AG09309 (cell line): ENCODE results near the gene TMUB1.

Experiments
- DNase-seq: peaks from one replicate; pipeline ENCODE4 v3.0.0-alpha.2; 2010; ENCODE audit warnings: low read depth
- H3K4me3 ChIP-seq: 2 replicates; pipeline ENCODE4 v1.5.1; 2011; ENCODE audit warnings: mild to moderate bottlenecking, low read depth, low read length, moderate library complexity; ENCODE audit not compliant: control insufficient read depth
- TF ChIP-seq, protein P1 (sequence below): IDR thresholded peaks from 2 replicates; pipeline ENCODE4 v1.5.1; 2011; ENCODE audit warnings: mild to moderate bottlenecking, low read depth, low read length, inconsistent platforms; ENCODE audit not compliant: insufficient read depth, control insufficient read depth; ENCODE audit errors: missing control alignments

Gene TMUB1

DNA sequence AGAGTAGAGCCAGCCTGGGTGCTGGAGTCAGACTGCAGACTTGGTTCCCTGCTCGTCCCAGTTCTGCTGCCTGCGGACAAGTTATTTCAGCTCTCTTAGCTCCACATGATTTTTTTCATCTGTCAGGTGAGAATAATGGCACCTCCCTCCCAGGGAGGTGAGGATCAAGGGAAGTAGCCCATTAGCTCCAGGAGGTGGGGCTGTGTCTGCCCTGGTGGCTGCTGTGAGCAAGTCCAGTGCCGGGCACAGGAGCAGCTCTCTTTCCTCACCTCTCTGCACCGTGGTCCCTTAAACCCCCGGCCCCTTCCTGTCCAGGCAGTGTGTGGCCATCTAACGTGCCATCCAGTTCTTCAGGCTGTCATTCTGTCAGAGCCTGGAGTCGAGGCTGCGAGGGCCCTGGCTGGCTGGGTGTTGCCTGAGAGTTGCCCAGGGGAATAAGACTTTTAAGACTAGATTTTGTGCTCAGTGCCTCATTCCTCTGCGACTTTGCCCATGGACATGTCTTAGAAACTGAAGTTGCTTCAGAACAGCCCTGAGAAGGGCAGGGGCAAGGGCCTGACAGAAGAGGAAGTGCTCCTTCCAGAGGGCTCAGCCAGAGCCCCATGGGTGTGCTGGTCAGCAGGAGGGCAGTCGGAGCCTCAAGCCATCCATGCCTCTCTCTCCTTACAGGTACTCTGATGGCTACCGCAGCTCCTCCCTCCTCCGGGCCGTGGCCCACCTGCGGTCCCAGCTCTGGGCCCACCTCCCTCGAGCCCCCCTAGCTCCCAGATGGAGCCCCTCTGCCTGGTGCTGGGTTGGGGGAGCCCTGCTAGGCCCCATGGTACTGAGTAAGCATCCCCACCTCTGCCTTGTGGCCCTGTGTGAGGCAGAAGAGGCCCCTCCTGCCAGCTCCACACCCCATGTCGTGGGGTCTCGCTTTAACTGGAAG lies 50.1 kb downstream of the TMUB1 start:
- DNase-seq = no peak
- no peak overlapping the region for H3K4me3 ChIP-seq
- TF ChIP-seq, protein P1, sequence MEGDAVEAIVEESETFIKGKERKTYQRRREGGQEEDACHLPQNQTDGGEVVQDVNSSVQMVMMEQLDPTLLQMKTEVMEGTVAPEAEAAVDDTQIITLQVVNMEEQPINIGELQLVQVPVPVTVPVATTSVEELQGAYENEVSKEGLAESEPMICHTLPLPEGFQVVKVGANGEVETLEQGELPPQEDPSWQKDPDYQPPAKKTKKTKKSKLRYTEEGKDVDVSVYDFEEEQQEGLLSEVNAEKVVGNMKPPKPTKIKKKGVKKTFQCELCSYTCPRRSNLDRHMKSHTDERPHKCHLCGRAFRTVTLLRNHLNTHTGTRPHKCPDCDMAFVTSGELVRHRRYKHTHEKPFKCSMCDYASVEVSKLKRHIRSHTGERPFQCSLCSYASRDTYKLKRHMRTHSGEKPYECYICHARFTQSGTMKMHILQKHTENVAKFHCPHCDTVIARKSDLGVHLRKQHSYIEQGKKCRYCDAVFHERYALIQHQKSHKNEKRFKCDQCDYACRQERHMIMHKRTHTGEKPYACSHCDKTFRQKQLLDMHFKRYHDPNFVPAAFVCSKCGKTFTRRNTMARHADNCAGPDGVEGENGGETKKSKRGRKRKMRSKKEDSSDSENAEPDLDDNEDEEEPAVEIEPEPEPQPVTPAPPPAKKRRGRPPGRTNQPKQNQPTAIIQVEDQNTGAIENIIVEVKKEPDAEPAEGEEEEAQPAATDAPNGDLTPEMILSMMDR = no peak
